Esophagus muscularis mucosa (tissue), 4 donors: ENCODE results near the gene GJB3. TPM values are rescaled to one million over a fixed set of nuclear protein-coding genes. Genes with fewer than 3 reads are reported as not detected.

Source experiments
- DNase-seq: peaks from one replicate; pipeline ENCODE4 v3.0.0-alpha.2; 2017; ENCODE audit errors: extremely low spot score
- H3K27ac ChIP-seq, 4 donors: fragments of 200-600 bp; sonication (generic); replicated peaks in 1 of 4; 1 replicate in 3 of 4; 2 replicates in 1 of 4; pipeline ENCODE4 v1.5.1; 2016 to 2019; ENCODE audit warnings: mild to moderate bottlenecking in 1 of 4
- H3K27me3 ChIP-seq, 4 donors: fragments of 200-600 bp; sonication (generic); one replicate each; pipeline versions ENCODE4 v1.5.1 to v1.6.0; 2016 to 2019
- H3K36me3 ChIP-seq, 4 donors: fragments of 200-600 bp; sonication (generic); one replicate each; pipeline ENCODE4 v1.5.1; 2016 to 2019
- H3K4me1 ChIP-seq, 4 donors: fragments of 200-600 bp; sonication (generic); one replicate each; pipeline ENCODE4 v1.5.1; 2016 to 2019
- H3K4me3 ChIP-seq, 4 donors: fragments of 200-600 bp; sonication (generic); 1 replicate in 2 of 4; 2 replicates in 2 of 4; pipeline ENCODE4 v1.5.1; 2016 to 2019; ENCODE audit warnings: mild to moderate bottlenecking in 4 of 4, moderate library complexity in 1 of 4
- H3K9me3 ChIP-seq, 4 donors: fragments of 200-600 bp; sonication (generic); 1 replicate in 3 of 4; 2 replicates in 1 of 4; pipeline ENCODE4 v1.5.1; 2016 to 2019
- EP300 ChIP-seq: sonication (generic); formaldehyde crosslinking; IDR thresholded peaks from one replicate; pipeline ENCODE4 v1.6.1; 2017; ENCODE audit warnings: antibody characterized with exemption
- POLR2A ChIP-seq: fragments of 450-650 bp; IDR thresholded peaks from one replicate; pipeline ENCODE4 v1.6.1; 2017; ENCODE audit warnings: antibody characterized with exemption, moderate library complexity, mild to moderate bottlenecking, low read depth
- POLR2AphosphoS5 ChIP-seq, 2 donors: sonication (generic); formaldehyde crosslinking; IDR thresholded peaks; one replicate each; pipeline ENCODE4 v1.6.1; 2017; ENCODE audit warnings: antibody characterized with exemption in 2 of 2
- WGBS: methylation state at CpG from one replicate; pipeline ENCODE4 v1.1.5; 2018; 5-methylcytosine and 5-hydroxymethylcytosine counted together
- intact Hi-C: fragments of 100-400 bp; cut with DNase I; formaldehyde crosslinking; loops from one replicate; pipeline ENCODE4 v1.15.1; 2023
- total RNA-seq, 4 donors: library from RNA; depleted of rRNA; stranded (reverse); fragments of >200 nt; gene quantifications; one replicate each; pipeline versions ENCODE4 v1.1.0 to v1.2.1, GENCODE V29; 2016
- TF ChIP-seq, protein P1 (sequence below), 3 experiments: fragments of 200-600 bp in 2 of 3; fragments of 450-650 bp in 1 of 3; sonication (generic) in 2 of 3; IDR thresholded peaks; one replicate each; pipeline ENCODE4 v1.5.1; 2017 to 2019; ENCODE audit warnings: antibody characterized with exemption in 3 of 3, mild to moderate bottlenecking in 2 of 3, moderate library complexity in 1 of 3

The GJB3 gene
- total RNA-seq, 4 donors from 2014 or later = not detected

DNA sequence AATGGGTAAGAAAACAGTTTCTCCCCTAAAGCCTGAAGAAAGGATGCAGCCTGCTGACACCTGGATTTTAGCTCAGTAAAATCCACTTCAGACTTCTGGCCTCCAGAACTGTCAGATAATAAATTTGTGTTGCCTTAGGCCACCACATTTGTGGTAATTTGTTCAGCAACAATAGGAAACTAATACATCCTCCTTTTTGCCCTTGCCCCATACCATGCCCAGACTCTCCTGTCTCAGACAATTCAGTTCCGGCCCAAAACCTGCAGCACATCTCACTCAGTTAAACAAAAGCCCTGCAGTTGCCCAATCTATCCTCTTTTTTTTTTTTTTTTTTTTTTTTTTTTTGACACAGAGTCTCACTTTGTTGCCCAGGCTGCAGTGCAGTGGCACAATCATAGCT, 52.7 kb downstream of the GJB3 start:
- intact Hi-C loops = no loop called here
- WGBS = 87% methylated on average over 1 of the region's 1 CpG
- Histone ChIP-seq H3K4me3 (no peak overlapping the region), H3K9me3 (no peaks in the 10 kb centered on the region), H3K27ac (no peak overlapping the region), H3K36me3 (peaks cover 0 to 3% (median 2%) of the 10 kb centered on the region in 4 donors), H3K27me3 (no peaks in the 10 kb centered on the region), H3K4me1 (peaks cover 7 to 33% (median 15%) of the 10 kb centered on the region in 4 donors)
- TF ChIP-seq, protein P1, sequence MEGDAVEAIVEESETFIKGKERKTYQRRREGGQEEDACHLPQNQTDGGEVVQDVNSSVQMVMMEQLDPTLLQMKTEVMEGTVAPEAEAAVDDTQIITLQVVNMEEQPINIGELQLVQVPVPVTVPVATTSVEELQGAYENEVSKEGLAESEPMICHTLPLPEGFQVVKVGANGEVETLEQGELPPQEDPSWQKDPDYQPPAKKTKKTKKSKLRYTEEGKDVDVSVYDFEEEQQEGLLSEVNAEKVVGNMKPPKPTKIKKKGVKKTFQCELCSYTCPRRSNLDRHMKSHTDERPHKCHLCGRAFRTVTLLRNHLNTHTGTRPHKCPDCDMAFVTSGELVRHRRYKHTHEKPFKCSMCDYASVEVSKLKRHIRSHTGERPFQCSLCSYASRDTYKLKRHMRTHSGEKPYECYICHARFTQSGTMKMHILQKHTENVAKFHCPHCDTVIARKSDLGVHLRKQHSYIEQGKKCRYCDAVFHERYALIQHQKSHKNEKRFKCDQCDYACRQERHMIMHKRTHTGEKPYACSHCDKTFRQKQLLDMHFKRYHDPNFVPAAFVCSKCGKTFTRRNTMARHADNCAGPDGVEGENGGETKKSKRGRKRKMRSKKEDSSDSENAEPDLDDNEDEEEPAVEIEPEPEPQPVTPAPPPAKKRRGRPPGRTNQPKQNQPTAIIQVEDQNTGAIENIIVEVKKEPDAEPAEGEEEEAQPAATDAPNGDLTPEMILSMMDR (IDR thresholded peaks at IDR 0.05) = no peak
- TF ChIP-seq POLR2A (no peak), POLR2AphosphoS5 (IDR thresholded peaks at IDR 0.05) (no peak), EP300 (no peak)
- peak; percentile 31 for DNase-seq

Other genes starting within 250 kb of the GJB3 start
- gene GJB5, start 26.2 kb upstream of the GJB3 start, total RNA-seq = not detected
- not detected for gene GJB4, start 21.5 kb upstream of the GJB3 start, total RNA-seq
- gene GJA4, start 11.8 kb downstream of the GJB3 start, total RNA-seq = 10 to 100 TPM in 3 of 4 donors, 1 to 10 TPM in 1; 5.8 to 41.0 (median 28.0) TPM
- 10 to 100 TPM; 29.5 to 45.4 (median 39.0) TPM for gene SMIM12, start 78.5 kb downstream of the GJB3 start, total RNA-seq
- gene DLGAP3, start 148.4 kb downstream of the GJB3 start, total RNA-seq = under 1 TPM; 0.06 to 0.83 (median 0.40) TPM
- 10 to 100 TPM; 26.1 to 38.6 (median 32.9) TPM for gene TMEM35B, start 204.1 kb downstream of the GJB3 start, total RNA-seq